ENCODE data around the gene CCDC69.

CCDC69 gene

GRCh38 chr5:151158287-151158661, 65.6 kb downstream of the CCDC69 start:
- no peak for DNase-seq

DNA sequence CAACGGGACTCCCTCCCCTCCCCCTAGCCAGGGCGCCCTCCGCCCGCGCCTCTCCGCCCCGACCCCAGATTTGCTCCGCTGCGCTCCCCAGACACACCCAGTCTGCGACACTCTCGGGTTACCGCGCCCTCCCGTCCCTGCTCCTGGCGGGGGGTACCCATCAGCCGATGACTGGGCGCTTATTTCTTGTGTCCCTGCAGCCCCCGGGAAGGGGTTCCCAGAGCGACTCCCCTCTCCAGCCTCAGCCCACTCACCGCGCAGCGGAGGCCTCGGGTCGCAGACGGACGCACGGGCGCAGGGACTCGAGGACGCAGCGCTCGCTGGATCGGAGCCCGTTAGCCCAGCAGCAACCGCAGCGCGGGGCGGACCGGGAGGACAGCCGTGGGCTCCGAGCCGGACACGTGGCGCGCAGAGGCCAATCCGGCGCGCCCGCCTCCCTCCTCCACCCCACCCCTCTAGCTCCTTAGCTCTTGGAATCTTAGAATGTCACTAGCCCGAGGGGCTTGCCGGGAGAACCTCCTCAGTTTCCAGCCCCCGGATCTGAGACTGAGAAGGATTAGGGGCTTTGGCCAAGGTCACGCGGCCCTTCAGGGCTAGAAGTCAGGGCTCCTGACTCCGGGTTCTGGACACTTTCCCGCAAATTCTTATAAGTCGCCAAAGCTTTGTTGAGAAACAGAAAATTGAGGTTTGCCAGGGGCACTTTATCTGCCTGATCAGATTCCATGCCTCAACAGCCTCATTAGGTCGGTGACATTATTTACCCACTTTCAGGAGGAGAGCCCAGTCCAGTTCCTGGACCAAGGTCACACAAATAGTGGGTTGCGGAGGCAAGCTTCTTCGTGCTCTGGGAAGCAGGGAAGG, 66.2 kb downstream of the CCDC69 start, which contains the start of gene ANXA6:
Gene ANXA6 (minus strand): TSS at position 354 of the 861 bp plus-strand sequence. CDS start 9,878 bp downstream, outside the sequence.
- peak in 1 of 2 experiments; percentile 71 for DNase-seq

GRCh38 chr5:151156507-151157420, 67.1 kb downstream of the CCDC69 start:
- DNase-seq = peak in 1 of 2 experiments; percentile 23

GRCh38 chr5:151155775-151156506, 68.0 kb downstream of the CCDC69 start:
- DNase-seq = no peak

DNA sequence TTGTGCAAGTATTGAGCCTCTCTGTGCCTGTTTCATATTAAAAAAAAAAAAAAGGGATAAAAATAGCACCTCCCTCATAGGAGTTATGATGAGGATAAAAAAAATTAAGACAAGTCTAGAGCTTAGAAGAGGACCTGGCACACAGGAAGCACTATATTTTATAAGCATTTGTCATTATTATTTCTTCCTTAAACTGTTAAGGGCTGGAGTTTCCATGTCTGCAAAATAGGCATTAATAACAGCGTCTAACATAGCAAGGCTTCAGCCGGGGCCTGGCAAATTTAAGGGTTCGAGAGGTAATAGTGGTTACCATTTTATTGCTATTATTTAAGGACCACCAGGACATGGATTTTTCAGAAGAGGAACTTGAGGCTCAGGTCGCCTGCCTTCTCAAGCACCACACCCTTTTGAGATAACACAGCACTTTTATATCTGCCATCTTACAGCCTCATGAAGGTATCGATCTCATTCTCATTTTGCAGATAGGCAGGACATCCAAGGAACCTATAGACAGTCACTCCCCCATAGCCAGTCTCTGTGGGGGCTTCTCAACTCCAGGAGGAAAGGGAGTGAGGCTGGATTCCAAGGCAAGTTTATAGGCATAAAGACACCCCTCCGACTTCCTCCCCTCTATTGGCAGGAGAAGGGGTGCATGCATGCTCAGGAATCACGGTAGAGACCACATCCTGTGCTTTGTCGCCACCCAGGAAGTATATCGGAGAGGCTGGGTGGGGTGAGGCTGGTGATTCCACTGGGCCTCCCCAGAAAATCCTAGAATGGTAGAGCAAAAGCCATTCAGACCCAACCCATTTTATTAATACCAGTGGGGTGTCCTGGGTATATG, 68.7 kb downstream of the CCDC69 start:
- DNase-seq = no peak

DNA sequence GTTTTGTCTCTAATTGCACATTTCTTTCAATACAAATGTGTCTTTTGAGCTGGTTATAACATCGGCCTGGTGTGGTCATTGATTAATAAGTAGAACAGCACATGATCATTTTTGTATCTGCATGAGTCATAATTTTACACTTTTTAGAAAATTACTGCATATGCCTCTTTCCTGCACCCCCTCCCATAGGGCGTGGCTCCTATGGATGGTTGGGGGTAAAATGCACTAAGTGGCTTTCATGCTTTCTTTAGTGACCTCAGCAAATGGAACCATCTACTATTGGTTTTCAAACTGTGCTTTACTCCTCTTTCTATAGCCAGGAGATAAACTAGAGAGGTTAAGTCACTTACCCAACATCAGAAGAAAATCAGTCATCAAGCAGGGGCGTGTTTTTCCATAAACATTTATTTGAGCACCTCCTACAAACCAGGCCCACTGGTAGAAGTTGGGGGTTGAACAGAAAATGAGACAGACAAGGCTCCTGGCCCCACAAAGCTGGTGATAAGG, 70.1 kb downstream of the CCDC69 start:
- DNase-seq = no peak

GRCh38 chr5:151153300-151153699, 70.6 kb downstream of the CCDC69 start:
- DNase-seq = no peak

DNA sequence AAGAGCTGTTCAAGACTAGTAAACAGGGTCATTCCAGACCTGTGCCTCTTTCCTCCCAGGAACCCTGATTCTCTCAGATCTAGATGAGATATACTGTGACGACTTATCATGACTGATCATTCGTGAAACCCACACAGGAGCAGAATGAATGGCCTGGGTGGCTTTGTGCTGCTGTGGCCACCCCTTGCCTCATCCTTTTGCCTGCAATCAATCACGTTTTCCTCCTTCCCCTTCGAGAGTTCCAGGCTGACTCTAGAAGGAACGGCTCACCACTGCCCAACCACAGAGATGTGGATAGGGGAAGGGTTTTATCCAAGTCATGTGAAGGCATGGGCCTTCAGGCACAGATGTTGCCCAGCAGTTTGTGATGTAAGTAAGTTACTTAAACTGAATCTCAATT, 72.1 kb downstream of the CCDC69 start:
- DNase-seq = no peak

GRCh38 chr5:151151263-151151660, 72.6 kb downstream of the CCDC69 start:
- no peak for DNase-seq

DNA sequence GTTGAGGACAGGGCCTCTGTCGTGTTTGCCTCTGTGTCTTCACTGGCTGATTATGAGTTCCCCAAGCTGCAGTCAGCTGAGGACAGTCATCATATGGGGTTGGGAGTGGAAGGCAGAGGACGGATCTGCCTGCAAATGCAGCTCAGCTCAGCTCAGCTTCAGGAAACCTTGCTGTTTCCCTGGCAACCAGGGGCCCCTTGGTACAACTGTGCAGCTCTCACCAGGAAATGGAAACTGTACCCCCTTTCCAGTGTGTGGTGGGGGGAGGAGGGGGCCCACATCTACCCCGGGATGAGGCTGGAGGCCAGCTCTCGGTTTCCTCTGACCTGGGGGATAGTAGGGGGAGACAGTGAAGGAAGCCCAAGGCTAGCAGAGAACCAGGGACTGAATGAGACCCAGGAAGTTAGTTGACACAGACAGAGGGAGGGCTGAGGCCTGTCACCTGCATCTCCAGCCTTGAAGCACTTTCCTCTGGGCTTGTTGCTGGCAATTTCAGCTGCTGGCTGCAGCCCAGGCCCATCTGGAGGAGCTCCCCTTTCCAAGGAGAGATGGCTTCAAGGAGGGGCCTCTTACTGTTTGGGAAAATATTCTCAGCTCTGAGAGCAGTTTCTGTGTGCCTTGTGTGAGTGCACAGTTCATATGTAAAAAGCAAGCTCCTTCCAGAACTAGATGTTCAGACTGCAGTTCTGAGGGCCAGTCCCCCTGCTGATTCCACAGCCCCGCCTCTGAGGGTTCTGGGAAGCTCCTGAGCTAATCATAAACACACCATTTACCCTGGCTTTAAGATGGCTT, 73.2 kb downstream of the CCDC69 start:
- peak in 1 of 2 experiments; percentile 25 for DNase-seq

GRCh38 chr5:151148583-151148982, 75.3 kb downstream of the CCDC69 start:
- DNase-seq = no peak

DNA sequence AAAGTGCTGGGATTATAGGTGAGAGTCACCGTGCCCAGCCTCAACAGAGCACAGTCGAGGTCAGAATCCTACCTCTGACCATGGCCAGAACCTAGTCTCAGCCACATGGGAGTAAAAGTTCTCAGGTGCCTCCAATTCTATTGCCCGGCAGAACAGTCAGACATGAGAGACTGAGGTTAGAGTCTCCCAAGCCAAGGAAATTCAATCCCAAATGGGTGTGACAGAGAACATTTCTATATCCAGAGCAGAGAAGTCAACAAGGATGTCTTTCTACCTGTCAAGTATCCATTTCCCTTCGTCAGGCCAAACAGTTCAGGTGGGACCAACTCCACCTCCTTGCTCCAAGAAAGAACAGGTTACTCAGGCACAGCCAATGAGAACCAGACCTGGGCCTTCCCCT, 76.9 kb downstream of the CCDC69 start:
- DNase-seq = no peak

GRCh38 chr5:151146061-151146460, 77.8 kb downstream of the CCDC69 start:
- DNase-seq = no peak

DNA sequence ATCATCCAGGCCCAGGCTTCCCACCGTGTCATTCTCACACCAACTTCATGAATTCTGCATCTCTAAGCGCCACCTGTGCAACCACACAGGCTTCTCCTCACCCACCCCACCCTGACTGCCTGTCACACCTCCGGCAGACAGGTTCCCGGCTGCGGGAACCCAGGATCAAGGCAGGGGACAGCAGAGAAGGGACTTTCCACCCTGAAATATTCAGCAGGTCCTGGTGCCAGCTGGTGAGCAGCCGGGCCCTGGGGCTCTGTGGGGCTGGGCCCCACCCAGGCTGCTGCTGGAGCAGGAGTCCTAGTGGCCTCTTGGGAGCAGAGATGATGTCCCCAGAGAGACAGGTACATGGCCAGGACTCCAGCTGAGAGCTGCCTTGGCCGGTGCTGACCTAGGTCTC, 79.0 kb downstream of the CCDC69 start:
- no peak for DNase-seq

DNA sequence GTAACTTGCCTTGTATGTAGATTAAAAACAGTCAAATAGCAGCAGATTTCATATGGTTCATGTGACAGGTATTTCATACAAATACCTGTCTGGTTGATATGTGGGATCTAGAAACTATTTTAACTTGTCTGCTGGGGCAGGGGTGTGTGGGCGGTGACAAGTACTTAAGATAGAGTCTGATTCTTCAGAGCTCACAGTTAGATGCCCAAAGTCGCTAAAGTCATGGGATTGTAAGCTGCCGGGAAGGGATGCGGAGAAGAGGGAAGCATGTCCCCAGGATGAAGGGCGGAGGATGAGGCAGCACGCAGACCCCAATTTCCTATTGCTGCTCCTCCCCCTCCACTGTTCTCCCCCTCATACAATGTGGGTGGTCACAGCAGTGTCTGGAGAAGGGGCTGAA, 79.6 kb downstream of the CCDC69 start:
- no peak for DNase-seq

GRCh38 chr5:151143645-151144044, 80.2 kb downstream of the CCDC69 start:
- no peak for DNase-seq

DNA sequence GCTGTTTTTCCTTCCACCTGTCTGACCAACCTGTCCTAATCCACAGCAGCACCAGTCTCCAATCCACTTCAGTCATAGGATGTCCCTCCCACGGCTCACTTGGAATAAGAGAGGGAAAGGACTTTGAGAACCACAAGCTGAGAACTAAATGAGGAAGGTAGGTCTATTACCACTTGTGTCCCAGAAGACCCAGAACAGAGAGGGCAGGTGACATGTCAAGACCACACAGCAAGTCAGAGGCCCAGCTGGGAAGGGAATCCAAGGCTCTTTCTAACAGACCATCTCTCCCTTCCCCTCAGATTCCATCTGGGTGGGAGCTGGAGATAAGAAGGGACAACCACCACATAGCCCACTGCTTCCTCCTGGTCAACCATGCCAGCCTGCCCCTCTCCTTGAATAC, 81.0 kb downstream of the CCDC69 start:
- DNase-seq = no peak

- DNase-seq = no peak
Observed at GRCh38 chr5:151141535-151141934, 82.4 kb downstream of the CCDC69 start.

- DNase-seq = no peak
Observed at GRCh38 chr5:151140686-151141459, 83.0 kb downstream of the CCDC69 start.

DNA sequence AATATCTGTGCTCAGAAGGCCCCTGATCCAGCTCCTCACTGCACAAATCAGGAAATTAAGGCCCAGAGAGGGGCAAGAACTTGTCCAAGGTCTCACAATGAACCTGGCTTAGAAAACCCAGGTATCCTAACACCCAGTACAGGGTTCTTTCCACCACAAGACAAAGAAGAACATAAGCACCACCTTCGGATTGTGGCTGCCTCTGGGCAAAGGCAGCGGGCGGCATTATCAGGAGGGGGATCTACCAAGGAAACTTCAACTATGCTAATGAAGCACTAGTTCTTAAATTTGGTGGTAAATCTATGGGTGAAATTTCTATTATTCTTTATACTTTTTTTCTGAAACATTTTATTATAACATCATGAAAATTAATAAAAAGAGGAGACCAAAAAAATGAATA, 84.2 kb downstream of the CCDC69 start:
- DNase-seq = no peak

Measured in NCI-H526 (cell line).